LoVo (cell line): Measurements from ENCODE around the gene ZNF621.
"Not testable (repeated sequence)": the region's sequence is repeated elsewhere in the genome, so short reads cannot be mapped to it uniquely, and the experiment has no call there.

ENCODE experiments used
- DNase-seq: peaks from one replicate; pipeline ENCODE4 v3.0.0-alpha.2; 2016; ENCODE audit warnings: low spot score

Gene ZNF621

DNA sequence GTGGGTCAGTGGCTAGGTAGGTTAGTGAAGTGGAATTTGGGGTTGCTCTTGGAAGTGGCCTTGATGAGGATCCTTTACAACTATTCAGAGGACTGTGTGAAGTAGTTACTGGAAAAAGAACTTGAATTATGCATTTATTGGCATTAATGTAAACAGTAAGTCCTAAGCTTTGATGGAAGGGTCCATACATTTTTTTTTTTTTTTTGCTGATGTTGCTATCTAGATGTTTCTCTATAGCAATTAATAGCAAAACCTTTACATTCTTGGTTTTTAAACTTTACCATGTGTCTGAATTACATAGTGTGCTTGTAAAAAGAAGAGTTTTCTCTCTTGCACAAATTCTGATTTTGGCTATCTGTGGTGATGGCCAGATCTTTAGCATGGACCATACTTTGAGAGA is 9.5 kb downstream of the ZNF621 start:
- no peak for DNase-seq

GRCh38 chr3:40546816-40547215 is 22.1 kb downstream of the ZNF621 start:
- DNase-seq = no peak

DNA sequence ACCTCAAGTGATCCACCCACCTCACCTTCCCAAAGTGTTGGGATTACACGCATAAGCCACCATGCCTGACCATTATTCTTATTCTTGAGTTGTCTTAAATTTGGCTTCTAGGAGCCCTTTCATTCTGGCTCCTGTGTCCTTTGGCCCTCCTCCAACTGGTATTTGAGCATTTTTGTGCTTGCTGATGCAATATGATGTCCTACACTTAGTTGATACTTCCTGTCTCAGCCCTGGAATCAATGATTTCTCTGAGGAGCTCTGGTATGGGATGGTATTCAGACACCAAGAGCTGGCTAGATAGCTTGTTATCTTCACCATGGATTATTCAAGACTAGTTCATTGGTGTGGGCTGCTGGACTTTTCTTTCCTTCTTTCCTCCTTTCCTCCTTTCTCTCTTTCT is 25.4 kb downstream of the ZNF621 start:
- DNase-seq = no peak

GRCh38 chr3:40557575-40558161 is 32.9 kb downstream of the ZNF621 start:
- no peak for DNase-seq

GRCh38 chr3:40562482-40562881 is 37.7 kb downstream of the ZNF621 start:
- not testable (repeated sequence) for DNase-seq

GRCh38 chr3:40565629-40566028 is 40.9 kb downstream of the ZNF621 start:
- not testable (repeated sequence) for DNase-seq

DNA sequence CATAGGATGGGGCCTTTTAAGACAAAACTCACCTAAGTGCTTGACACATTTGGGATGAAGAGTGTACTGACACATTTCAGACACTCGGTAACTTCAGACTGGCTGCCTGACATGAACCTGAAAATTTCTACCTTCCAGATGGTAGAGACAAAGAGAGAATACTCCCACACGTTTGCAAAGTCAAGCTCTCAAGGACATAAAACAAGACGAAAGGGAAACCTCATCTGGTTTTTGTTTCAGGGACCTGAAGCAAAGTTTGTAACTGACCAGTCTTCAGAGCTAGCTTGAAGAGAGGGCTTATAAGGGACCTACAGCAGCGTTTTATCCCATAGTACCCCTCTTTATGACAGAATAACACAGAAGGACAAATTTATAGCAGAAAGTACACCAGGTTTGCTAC is 41.9 kb downstream of the ZNF621 start:
- no peak for DNase-seq

DNA sequence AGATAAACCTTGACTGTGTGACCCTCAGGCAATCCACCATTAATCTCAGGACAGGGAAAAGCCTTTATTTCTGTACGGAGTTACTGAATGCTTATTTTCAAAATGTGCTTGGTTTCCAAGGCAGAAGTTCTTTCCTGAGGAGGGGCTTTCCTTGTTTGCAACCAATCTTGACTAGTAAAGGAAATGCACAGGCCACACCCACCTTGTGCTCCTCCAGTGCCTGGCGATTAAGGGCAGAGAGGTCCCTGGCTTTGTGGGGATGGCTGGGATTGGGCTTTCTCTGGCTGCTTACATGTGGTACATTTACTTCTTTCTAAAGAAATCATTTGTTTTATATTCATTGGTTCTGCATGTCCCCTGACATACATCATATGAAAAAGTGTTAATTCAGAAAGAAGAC is 47.8 kb downstream of the ZNF621 start:
- DNase-seq = no peak

GRCh38 chr3:40574050-40574449 is 49.3 kb downstream of the ZNF621 start:
- no peak for DNase-seq

DNA sequence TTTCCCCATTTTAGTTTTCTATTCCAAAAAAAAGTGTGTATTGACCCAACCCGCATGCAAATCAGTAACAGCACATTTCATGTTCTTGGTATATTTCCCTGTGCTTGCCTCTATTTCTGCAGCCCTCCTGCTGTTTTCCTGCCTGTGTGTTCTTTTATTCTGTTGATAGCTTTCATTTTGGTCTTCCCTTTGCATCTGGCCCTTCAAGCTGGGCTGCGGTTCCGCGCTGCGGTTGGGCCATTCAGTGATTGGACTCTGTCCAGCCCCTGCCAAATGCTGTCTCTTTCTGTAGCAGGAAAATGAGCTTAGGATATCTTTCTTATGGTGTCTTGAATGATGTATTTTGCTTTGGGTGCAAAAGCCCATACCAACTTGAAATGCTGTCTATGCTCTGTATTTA is 49.9 kb downstream of the ZNF621 start:
- DNase-seq = no peak

- no peak for DNase-seq
Observed at GRCh38 chr3:40576396-40576795, 51.6 kb downstream of the ZNF621 start.

- DNase-seq = peak; percentile 51
Observed at GRCh38 chr3:40580494-40581091, 55.8 kb downstream of the ZNF621 start.

DNA sequence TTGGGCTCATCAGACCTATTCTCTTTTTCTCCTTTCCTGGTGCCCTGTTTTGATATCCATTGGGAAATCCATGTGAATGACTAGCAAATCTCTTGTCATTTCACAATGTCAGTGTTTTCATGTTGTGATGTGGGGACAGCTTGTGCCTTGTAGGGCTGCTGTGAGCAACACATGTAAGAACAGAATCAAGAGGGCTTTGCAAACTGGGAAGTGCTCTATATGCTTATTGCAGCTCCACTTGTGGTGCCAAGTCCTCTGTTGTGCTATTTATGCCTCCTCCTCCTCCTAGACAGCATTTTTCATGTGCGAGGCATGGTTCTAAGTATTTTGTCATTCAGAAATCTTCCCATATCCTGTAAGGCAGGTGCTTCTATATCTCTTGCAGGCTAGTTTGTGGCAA is 56.4 kb downstream of the ZNF621 start:
- DNase-seq = no peak

DNA sequence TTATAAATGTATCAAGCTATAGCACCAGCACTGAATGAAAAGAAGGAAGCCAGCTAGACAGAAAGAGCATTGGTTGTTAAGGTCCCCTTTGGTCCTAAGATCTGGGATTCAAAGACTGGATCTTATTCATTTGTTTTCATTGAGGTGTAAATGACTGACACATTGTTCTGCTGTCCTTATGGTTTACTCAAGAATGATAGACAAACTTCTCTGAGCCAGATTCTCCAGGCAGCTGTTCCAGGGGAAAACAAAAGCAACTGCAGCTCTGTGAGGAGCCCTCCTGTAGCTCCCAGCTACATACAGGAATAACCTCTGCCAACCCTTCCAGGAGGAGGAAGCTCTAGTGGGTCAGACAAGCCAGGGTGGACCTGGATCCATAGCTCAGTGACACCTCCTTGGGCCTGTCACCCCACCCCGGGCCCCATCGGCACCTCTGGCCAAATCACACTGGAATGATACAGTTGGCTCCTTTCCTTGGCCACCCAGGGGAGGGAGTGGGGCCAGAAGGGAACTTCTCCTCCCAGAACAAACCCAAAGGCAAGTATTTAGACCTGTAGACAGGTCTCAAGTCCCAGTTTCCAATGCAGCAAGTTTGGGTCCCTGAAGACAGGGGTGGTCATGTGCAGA is 57.8 kb downstream of the ZNF621 start:
- no peak for DNase-seq

GRCh38 chr3:40583691-40584090 is 58.9 kb downstream of the ZNF621 start:
- DNase-seq = no peak

- DNase-seq = peak; percentile 51
Observed at GRCh38 chr3:40584625-40585189, 59.9 kb downstream of the ZNF621 start.

DNA sequence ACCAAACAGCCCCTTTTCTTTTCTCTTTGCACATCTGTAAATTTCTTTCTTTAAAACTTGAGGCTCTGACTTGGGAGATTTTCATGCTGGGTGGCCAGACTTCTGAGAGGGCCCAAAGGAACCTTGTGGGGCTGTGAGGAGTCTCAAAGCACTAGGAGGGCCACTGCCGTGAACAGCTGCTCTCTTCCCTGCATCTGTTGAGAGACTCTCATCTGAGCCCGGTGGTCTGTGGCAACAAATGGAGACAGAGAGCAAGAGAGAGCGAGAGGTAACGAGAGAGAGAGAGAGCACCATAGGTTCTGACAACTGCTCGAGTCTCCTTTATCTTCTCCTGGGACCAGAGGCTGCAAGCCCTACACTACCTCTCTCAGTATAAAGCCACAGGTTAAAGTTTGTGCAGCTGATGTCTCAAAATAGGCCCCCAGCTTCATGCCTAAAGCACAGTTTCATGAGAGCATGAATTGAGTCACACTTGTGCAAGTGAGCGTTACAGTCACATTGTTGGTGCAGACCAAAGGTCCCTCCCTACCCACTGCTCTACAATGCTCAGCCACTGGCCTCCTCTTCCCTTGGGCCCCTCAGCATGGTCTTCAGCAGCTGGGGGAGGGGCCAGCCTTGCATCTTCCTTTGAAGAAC is 60.7 kb downstream of the ZNF621 start:
- DNase-seq = no peak

DNA sequence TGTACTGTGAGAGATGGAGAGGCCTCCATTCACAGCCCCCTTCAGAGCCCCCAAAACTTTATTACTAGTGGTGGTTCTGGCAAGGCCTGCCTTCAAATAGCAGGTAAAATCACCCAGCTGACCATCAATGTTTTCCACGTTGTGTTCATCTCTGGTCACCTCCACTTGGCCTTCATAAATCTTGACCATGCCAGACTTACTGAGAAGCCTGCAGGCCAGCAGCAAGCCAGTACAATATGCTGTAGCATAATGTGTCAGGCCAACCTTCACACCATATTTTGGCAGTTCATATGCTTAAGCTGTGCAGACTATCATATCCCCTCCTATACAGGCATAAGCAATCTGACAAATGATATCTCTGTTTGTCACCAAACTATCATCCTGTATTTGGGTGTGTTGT is 62.1 kb downstream of the ZNF621 start:
- no peak for DNase-seq

DNA sequence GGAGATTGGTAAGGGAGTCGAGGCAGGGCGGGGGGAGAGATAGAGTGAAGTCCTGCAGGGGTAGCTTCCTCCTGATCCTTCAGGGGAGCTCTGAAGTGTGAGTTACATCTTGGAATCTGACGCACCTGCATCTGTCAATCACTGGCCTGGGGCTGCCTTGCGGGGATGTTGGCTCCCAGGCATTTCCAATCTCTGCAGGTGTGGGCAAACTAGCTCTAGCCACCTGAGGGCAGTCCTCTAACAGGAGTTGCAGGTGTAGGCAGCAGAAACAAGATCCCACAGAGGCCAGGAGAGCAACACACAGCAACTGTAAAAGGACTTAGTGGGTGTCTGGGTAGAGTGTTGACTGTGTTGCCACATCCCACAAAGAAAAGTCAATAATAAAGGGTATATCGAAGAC is 63.6 kb downstream of the ZNF621 start:
- DNase-seq = no peak
